ENCODE results near the gene SAMD15.
"Not testable (repeated sequence)": the region's sequence is repeated elsewhere in the genome, so short reads cannot be mapped to it uniquely, and the experiment has no call there.

SAMD15 gene

GRCh38 chr14:77376771-77377501 lies at the start of gene SAMD15, which contains the start of gene TMED8:
Gene SAMD15, plus strand, starts transcription at chr14:77377379. Its CDS starts 40 bp downstream, at chr14:77377419.
Gene TMED8, minus strand, starts transcription at chr14:77377094. Its CDS starts 41 bp downstream, at chr14:77377053.
- DNase-seq, result peak; percentile 78

- DNase-seq, result no peak
Observed at GRCh38 chr14:77329872-77330271, 47.3 kb upstream of the SAMD15 start.

- no peak for DNase-seq
Observed at GRCh38 chr14:77335576-77335975, 41.6 kb upstream of the SAMD15 start.

- DNase-seq, result not testable (repeated sequence)
Observed at GRCh38 chr14:77337255-77337654, 39.9 kb upstream of the SAMD15 start.

GRCh38 chr14:77337880-77338279 lies 39.3 kb upstream of the SAMD15 start:
- DNase-seq, result no peak

GRCh38 chr14:77338302-77338701 lies 38.9 kb upstream of the SAMD15 start:
- no peak for DNase-seq

- DNase-seq, result no peak
Observed at GRCh38 chr14:77339407-77339806, 37.8 kb upstream of the SAMD15 start.

GRCh38 chr14:77340389-77340788 lies 36.8 kb upstream of the SAMD15 start:
- DNase-seq, result no peak

GRCh38 chr14:77342726-77343397 lies 34.3 kb upstream of the SAMD15 start:
- DNase-seq, result no peak

GRCh38 chr14:77343662-77344061 lies 33.5 kb upstream of the SAMD15 start:
- DNase-seq, result no peak

GRCh38 chr14:77344377-77344996 lies 32.7 kb upstream of the SAMD15 start:
- peak; percentile 80 for DNase-seq

- DNase-seq, result no peak
Observed at GRCh38 chr14:77346495-77346894, 30.7 kb upstream of the SAMD15 start.

GRCh38 chr14:77347751-77348150 lies 29.4 kb upstream of the SAMD15 start:
- DNase-seq, result peak; percentile 96

- no peak for DNase-seq
Observed at GRCh38 chr14:77353469-77354141, 23.6 kb upstream of the SAMD15 start.

- DNase-seq, result peak; percentile 12
Observed at GRCh38 chr14:77355811-77356210, 21.4 kb upstream of the SAMD15 start.

GRCh38 chr14:77356899-77357298 lies 20.3 kb upstream of the SAMD15 start:
- no peak for DNase-seq

- DNase-seq, result no peak
Observed at GRCh38 chr14:77359626-77360025, 17.6 kb upstream of the SAMD15 start.

- peak; percentile 45 for DNase-seq
Observed at GRCh38 chr14:77364146-77364545, 13.0 kb upstream of the SAMD15 start.

GRCh38 chr14:77369285-77369684 lies 7.9 kb upstream of the SAMD15 start:
- DNase-seq, result peak; percentile 60

GRCh38 chr14:77372304-77372841 lies 4.8 kb upstream of the SAMD15 start:
- no peak for DNase-seq

GRCh38 chr14:77375164-77375950 lies 1.8 kb upstream of the SAMD15 start:
- peak; percentile 74 for DNase-seq

Data from MV-4-11 (cell line).